Neural cell (in vitro differentiated cells): Measurements from ENCODE around the gene DNM3. TPM values are rescaled to one million over a fixed set of nuclear protein-coding genes. Genes with fewer than 3 reads are reported as not detected.

Experiments used
- H2AFZ ChIP-seq: fragments of 200-600, 300-800 bp; sonication (generic), shearing (Covaris generic); 2 replicates; pipeline ENCODE4 v1.6.0; 2014; ENCODE audit warnings: low read depth, mild to moderate bottlenecking, antibody characterized with exemption, low read length, moderate library complexity
- H3F3A ChIP-seq: fragments of 200-600 bp; shearing (Covaris generic); 2 replicates; pipeline ENCODE4 v1.6.1; 2016; ENCODE audit warnings: mild to moderate bottlenecking, moderate library complexity, mixed read lengths, antibody characterized with exemption, low read length; ENCODE audit not compliant: insufficient read depth, poor library complexity, severe bottlenecking
- H3K27ac ChIP-seq: fragments of 200-600, 300-800 bp; sonication (generic), shearing (Covaris generic); 2 replicates; pipeline ENCODE4 v1.5.1; 2014; ENCODE audit warnings: mild to moderate bottlenecking, low read length, moderate library complexity
- H3K27me3 ChIP-seq: fragments of 300-800, 200-600 bp; sonication (generic), shearing (Covaris generic); 2 replicates; pipeline ENCODE4 v1.6.0; 2014; ENCODE audit warnings: mild to moderate bottlenecking, low read depth, low read length, moderate library complexity; ENCODE audit not compliant: insufficient read depth
- H3K36me3 ChIP-seq: fragments of 300-800, 200-600 bp; sonication (generic), shearing (Covaris generic); 2 replicates; pipeline ENCODE4 v1.5.1; 2014; ENCODE audit warnings: mild to moderate bottlenecking, antibody characterized with exemption, low read length, moderate library complexity; ENCODE audit not compliant: insufficient read depth
- H3K4me2 ChIP-seq: fragments of 300-800, 200-600 bp; sonication (generic), shearing (Covaris generic); 2 replicates; pipeline ENCODE4 v1.6.0; 2014; ENCODE audit warnings: mild to moderate bottlenecking, low read length
- H3K4me3 ChIP-seq: fragments of 300-800, 200-600 bp; sonication (generic), shearing (Covaris generic); 2 replicates; pipeline ENCODE4 v1.5.1; 2014; ENCODE audit warnings: mild to moderate bottlenecking, low read length, moderate library complexity
- H3K79me2 ChIP-seq: fragments of 200-600 bp; shearing (Covaris generic); replicated peaks from 2 replicates; pipeline ENCODE4 v1.6.0; 2014; ENCODE audit warnings: mild to moderate bottlenecking, low read length, moderate library complexity; ENCODE audit not compliant: insufficient read depth
- H3K9ac ChIP-seq: fragments of 300-800, 200-600 bp; sonication (generic), shearing (Covaris generic); 2 replicates; pipeline ENCODE4 v1.6.1; 2016; ENCODE audit warnings: mild to moderate bottlenecking, low read length, mixed read lengths
- H3K9me2 ChIP-seq: fragments of 200-600 bp; shearing (Covaris generic); 2 replicates; pipeline ENCODE4 v1.6.1; 2016; ENCODE audit warnings: mild to moderate bottlenecking, low read length, mixed read lengths; ENCODE audit not compliant: insufficient read depth
- H3K9me3 ChIP-seq: fragments of 200-600, 300-800 bp; sonication (generic), shearing (Covaris generic); 2 replicates; pipeline ENCODE4 v1.6.1; 2016; ENCODE audit warnings: mild to moderate bottlenecking, mixed run types, low read length, moderate library complexity, mixed read lengths
- H4K20me1 ChIP-seq: fragments of 200-600 bp; shearing (Covaris generic); 2 replicates; pipeline ENCODE4 v1.6.1; 2016; ENCODE audit warnings: mild to moderate bottlenecking, mixed run types; ENCODE audit not compliant: insufficient read depth
- CTCF ChIP-seq: fragments of 450-650 bp; IDR thresholded peaks from 2 replicates; pipeline ENCODE4 v1.5.1; 2014; ENCODE audit warnings: antibody characterized with exemption, mild to moderate bottlenecking, moderate library complexity; ENCODE audit not compliant: poor library complexity, severe bottlenecking
- EP300 ChIP-seq: fragments of 450-650 bp; conservative IDR thresholded peaks from 2 replicates; pipeline ENCODE4 v1.6.1; 2014; ENCODE audit warnings: antibody characterized with exemption, mild to moderate bottlenecking, moderate library complexity; ENCODE audit not compliant: poor library complexity, severe bottlenecking
- EZH2 ChIP-seq: fragments of 200-600, 300-800 bp; shearing (Covaris generic), sonication (generic); IDR thresholded peaks from 2 replicates; pipeline ENCODE4 v1.6.1; 2014; ENCODE audit warnings: antibody characterized with exemption, low read length, borderline replicate concordance, mild to moderate bottlenecking; ENCODE audit not compliant: insufficient read depth, poor library complexity, severe bottlenecking
- MXI1 ChIP-seq: fragments of 450-650 bp; conservative IDR thresholded peaks from 2 replicates; pipeline ENCODE4 v1.6.1; 2014; ENCODE audit warnings: antibody characterized with exemption, mild to moderate bottlenecking; ENCODE audit not compliant: poor library complexity, severe bottlenecking
- POLR2AphosphoS5 ChIP-seq: IDR thresholded peaks from 2 replicates; pipeline ENCODE4 v1.6.1; 2012
- RAD21 ChIP-seq: fragments of 450-650 bp; conservative IDR thresholded peaks from 2 replicates; pipeline ENCODE4 v1.6.1; 2014; ENCODE audit warnings: antibody characterized with exemption, mild to moderate bottlenecking, moderate library complexity
- SMC3 ChIP-seq: fragments of 450-650 bp; conservative IDR thresholded peaks from 2 replicates; pipeline ENCODE4 v1.6.1; 2014; ENCODE audit warnings: antibody characterized with exemption, mild to moderate bottlenecking, moderate library complexity; ENCODE audit not compliant: poor library complexity
- TAF1 ChIP-seq: IDR thresholded peaks from 2 replicates; pipeline ENCODE4 v1.6.1; 2012; ENCODE audit warnings: low read depth
- polyA plus RNA-seq: library from polyadenylated mRNA; depleted of rRNA; stranded (reverse); fragments of >200 nt; gene quantifications from 2 replicates; pipeline ENCODE4 v1.2.3, GENCODE V29; 2014
- TF ChIP-seq, protein P1 (sequence below): IDR thresholded peaks from 2 replicates; pipeline ENCODE4 v1.6.1; 2012; ENCODE audit warnings: borderline replicate concordance

Gene DNM3
- polyA plus RNA-seq, 1 donor from 2014 or later: 37.1 TPM

GRCh38 chr1:172394811-172395210 is 553.5 kb downstream of the DNM3 start:
- Histone ChIP-seq H3K9me2 (no peaks in the 10 kb centered on the region), H3K79me2 (no peaks in the 10 kb centered on the region), H4K20me1 (no peaks in the 10 kb centered on the region), H3K27ac (no peak overlapping the region), H3K27me3 (no peaks in the 10 kb centered on the region), H3K9me3 (no peaks in the 10 kb centered on the region), H3K36me3 (no peaks in the 10 kb centered on the region), H3F3A (no peaks in the 10 kb centered on the region), H2AFZ (no peak overlapping the region), H3K4me2 (no peak overlapping the region), H3K9ac (no peak overlapping the region), H3K4me3 (no peak overlapping the region)
- TF ChIP-seq RAD21 (no peak), EP300 (no peak), POLR2AphosphoS5 (no peak)

DNA sequence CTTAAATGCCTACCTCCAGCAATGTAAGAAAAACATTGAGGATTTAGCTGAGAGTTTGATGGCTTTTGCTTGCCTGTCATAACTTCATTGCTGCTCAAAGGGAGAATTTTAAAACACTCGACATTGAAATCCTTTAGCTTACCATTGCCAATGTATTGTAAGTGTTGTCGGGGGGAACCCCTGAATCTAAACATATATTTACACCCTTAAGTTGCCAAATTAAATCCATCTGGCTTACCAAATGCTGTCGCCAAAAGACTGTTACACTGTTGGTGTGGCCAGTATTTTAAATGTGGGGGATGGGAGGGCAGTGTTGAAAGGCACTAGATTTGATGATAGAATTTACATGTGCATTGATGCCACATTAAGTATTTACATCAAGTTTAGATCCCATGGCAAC is 554.3 kb downstream of the DNM3 start:
- Histone ChIP-seq H3K36me3 (no peaks in the 10 kb centered on the region), H3K27ac (no peak overlapping the region), H3F3A (no peaks in the 10 kb centered on the region), H3K9me3 (no peaks in the 10 kb centered on the region), H3K4me2 (no peak overlapping the region), H3K9me2 (no peaks in the 10 kb centered on the region), H3K79me2 (no peaks in the 10 kb centered on the region), H4K20me1 (no peaks in the 10 kb centered on the region), H3K9ac (no peak overlapping the region), H2AFZ (no peak overlapping the region), H3K27me3 (no peaks in the 10 kb centered on the region), H3K4me3 (no peak overlapping the region)
- TF ChIP-seq RAD21 (no peak), EP300 (no peak), MXI1 (no peak), SMC3 (no peak), EZH2 (no peak), TAF1 (no peak), CTCF (no peak), POLR2AphosphoS5 (no peak)
- TF ChIP-seq, protein P1, sequence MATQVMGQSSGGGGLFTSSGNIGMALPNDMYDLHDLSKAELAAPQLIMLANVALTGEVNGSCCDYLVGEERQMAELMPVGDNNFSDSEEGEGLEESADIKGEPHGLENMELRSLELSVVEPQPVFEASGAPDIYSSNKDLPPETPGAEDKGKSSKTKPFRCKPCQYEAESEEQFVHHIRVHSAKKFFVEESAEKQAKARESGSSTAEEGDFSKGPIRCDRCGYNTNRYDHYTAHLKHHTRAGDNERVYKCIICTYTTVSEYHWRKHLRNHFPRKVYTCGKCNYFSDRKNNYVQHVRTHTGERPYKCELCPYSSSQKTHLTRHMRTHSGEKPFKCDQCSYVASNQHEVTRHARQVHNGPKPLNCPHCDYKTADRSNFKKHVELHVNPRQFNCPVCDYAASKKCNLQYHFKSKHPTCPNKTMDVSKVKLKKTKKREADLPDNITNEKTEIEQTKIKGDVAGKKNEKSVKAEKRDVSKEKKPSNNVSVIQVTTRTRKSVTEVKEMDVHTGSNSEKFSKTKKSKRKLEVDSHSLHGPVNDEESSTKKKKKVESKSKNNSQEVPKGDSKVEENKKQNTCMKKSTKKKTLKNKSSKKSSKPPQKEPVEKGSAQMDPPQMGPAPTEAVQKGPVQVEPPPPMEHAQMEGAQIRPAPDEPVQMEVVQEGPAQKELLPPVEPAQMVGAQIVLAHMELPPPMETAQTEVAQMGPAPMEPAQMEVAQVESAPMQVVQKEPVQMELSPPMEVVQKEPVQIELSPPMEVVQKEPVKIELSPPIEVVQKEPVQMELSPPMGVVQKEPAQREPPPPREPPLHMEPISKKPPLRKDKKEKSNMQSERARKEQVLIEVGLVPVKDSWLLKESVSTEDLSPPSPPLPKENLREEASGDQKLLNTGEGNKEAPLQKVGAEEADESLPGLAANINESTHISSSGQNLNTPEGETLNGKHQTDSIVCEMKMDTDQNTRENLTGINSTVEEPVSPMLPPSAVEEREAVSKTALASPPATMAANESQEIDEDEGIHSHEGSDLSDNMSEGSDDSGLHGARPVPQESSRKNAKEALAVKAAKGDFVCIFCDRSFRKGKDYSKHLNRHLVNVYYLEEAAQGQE: no peak

DNA sequence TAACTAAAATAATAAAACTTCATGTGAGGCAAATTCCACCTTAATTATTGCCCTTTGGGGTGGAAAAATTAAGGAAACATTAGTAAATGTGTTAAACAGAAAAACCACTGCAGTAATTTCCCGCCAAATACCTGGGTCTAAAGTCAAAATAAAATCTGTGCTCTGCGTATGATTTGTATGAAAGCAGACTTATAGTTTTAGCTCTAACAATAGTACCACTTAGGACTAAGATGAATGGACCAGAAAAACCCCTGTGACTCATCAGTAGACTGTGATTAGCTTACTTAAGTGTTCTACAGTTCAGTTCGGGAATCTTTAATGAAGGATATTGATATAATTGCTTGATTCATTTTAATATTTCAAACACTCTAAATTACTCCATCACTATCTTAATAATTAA is 555.9 kb downstream of the DNM3 start:
- no peaks in the 10 kb centered on the region for H3F3A ChIP-seq
- H3K27ac ChIP-seq: no peak overlapping the region
- no peaks in the 10 kb centered on the region for H3K36me3 ChIP-seq
- H3K4me3 ChIP-seq: no peak overlapping the region
- H3K79me2 ChIP-seq: no peaks in the 10 kb centered on the region
- no peaks in the 10 kb centered on the region for H4K20me1 ChIP-seq
- no peaks in the 10 kb centered on the region for H3K9me2 ChIP-seq
- TF ChIP-seq TAF1: no peak
- no peak for TF ChIP-seq EP300
- no peak for TF ChIP-seq MXI1
- no peak for TF ChIP-seq CTCF
- TF ChIP-seq, protein P1: no peak
- H3K9ac ChIP-seq: no peak overlapping the region
- H3K9me3 ChIP-seq: no peaks in the 10 kb centered on the region
- H3K27me3 ChIP-seq: no peaks in the 10 kb centered on the region
- no peak overlapping the region for H3K4me2 ChIP-seq
- no peak overlapping the region for H2AFZ ChIP-seq
